NCI-H1417 treated with DMSO at 0.1 percent for 48 hours (cell line): ENCODE measurements around the gene MAML3.

ENCODE experiments used
- DNase-seq: peaks from one replicate; lab custom pipeline; 2025; lab: John Stamatoyannopoulos, UW

Gene MAML3

GRCh38 chr4:140003876-140004548 is 150.0 kb downstream of the MAML3 start:
- no peak for DNase-seq

GRCh38 chr4:140000232-140000631 is 153.8 kb downstream of the MAML3 start:
- DNase-seq = no peak

GRCh38 chr4:139988863-139989765 is 164.9 kb downstream of the MAML3 start:
- no peak for DNase-seq

- DNase-seq = no peak
Observed at GRCh38 chr4:139987502-139987850, 166.5 kb downstream of the MAML3 start.

- DNase-seq = no peak
Observed at GRCh38 chr4:139986689-139987501, 167.1 kb downstream of the MAML3 start.

GRCh38 chr4:139986106-139986505 is 167.9 kb downstream of the MAML3 start:
- DNase-seq = no peak

GRCh38 chr4:139985401-139985800 is 168.6 kb downstream of the MAML3 start:
- DNase-seq = no peak

- no peak for DNase-seq
Observed at GRCh38 chr4:139984471-139984870, 169.5 kb downstream of the MAML3 start.

GRCh38 chr4:139978692-139979091 is 175.3 kb downstream of the MAML3 start:
- no peak for DNase-seq

GRCh38 chr4:139977838-139978609 is 176.0 kb downstream of the MAML3 start:
- no peak for DNase-seq

- DNase-seq = no peak
Observed at GRCh38 chr4:139975830-139976272, 178.1 kb downstream of the MAML3 start.

- DNase-seq = no peak
Observed at GRCh38 chr4:139973616-139974015, 180.4 kb downstream of the MAML3 start.

GRCh38 chr4:139973015-139973414 is 181.0 kb downstream of the MAML3 start:
- DNase-seq = no peak

- no peak for DNase-seq
Observed at GRCh38 chr4:139972305-139972704, 181.7 kb downstream of the MAML3 start.

GRCh38 chr4:139971111-139971510 is 182.9 kb downstream of the MAML3 start:
- DNase-seq = no peak

GRCh38 chr4:139969635-139970266 is 184.2 kb downstream of the MAML3 start:
- no peak for DNase-seq

GRCh38 chr4:139968831-139969230 is 185.2 kb downstream of the MAML3 start:
- no peak for DNase-seq

GRCh38 chr4:139966383-139966782 is 187.6 kb downstream of the MAML3 start:
- DNase-seq = no peak

- no peak for DNase-seq
Observed at GRCh38 chr4:139965789-139966188, 188.2 kb downstream of the MAML3 start.

GRCh38 chr4:139963708-139964107 is 190.3 kb downstream of the MAML3 start:
- DNase-seq = no peak

GRCh38 chr4:139962130-139962684 is 191.8 kb downstream of the MAML3 start:
- peak; percentile 43 for DNase-seq
